H9 (cell line): ENCODE results near the gene ADCY5. TPM values are rescaled to one million over a fixed set of nuclear protein-coding genes. Genes with fewer than 3 reads are reported as not detected.

Experiments
- DNase-seq: peaks from one replicate; pipeline ENCODE4 v3.0.0-alpha.2; 2017
- H2AFZ ChIP-seq: one replicate; pipeline ENCODE4 v1.6.1; 2013; ENCODE audit warnings: mild to moderate bottlenecking, low read length, control low read depth, moderate library complexity
- H2AK5ac ChIP-seq: 2 replicates; pipeline ENCODE4 v1.6.1; 2013; ENCODE audit warnings: low read length, control low read depth, mixed read lengths; ENCODE audit not compliant: insufficient read length
- H2BK120ac ChIP-seq: one replicate; pipeline ENCODE4 v1.6.1; 2013; ENCODE audit warnings: low read depth, mild to moderate bottlenecking, low read length, control low read depth, inconsistent platforms; ENCODE audit not compliant: poor library complexity, severe bottlenecking
- H2BK12ac ChIP-seq: 2 replicates; pipeline ENCODE4 v1.6.1; 2013; ENCODE audit warnings: low read length, control low read depth, mixed read lengths, low read depth; ENCODE audit not compliant: insufficient read length
- H2BK15ac ChIP-seq: 2 replicates; pipeline ENCODE4 v1.6.1; 2013; ENCODE audit warnings: low read depth, low read length, control low read depth
- H2BK20ac ChIP-seq: one replicate; pipeline ENCODE4 v1.6.1; 2013; ENCODE audit warnings: low read depth, mild to moderate bottlenecking, low read length, control low read depth, inconsistent platforms; ENCODE audit not compliant: poor library complexity, severe bottlenecking
- H2BK5ac ChIP-seq: 2 replicates; pipeline ENCODE4 v1.6.1; 2013; ENCODE audit warnings: low read length, control low read depth, mixed read lengths; ENCODE audit not compliant: insufficient read length
- H3K14ac ChIP-seq: 2 replicates; pipeline ENCODE4 v1.6.1; 2013; ENCODE audit warnings: low read length, control low read depth; ENCODE audit not compliant: insufficient read depth
- H3K18ac ChIP-seq: 2 replicates; pipeline ENCODE4 v1.6.1; 2013; ENCODE audit warnings: low read depth, mild to moderate bottlenecking, mixed read lengths, low read length, control low read depth; ENCODE audit not compliant: insufficient read length
- H3K23ac ChIP-seq: 2 replicates; pipeline ENCODE4 v1.6.1; 2013; ENCODE audit warnings: low read length, control low read depth, mixed read lengths, low read depth; ENCODE audit not compliant: insufficient read length
- H3K23me2 ChIP-seq: 2 replicates; pipeline ENCODE4 v1.6.1; 2013; ENCODE audit warnings: low read depth, mild to moderate bottlenecking, mixed read lengths, low read length, control low read depth; ENCODE audit not compliant: insufficient read length, poor library complexity, severe bottlenecking
- H3K27ac ChIP-seq: 2 replicates; pipeline ENCODE4 v1.5.1; 2013; ENCODE audit warnings: low read length, control low read depth, mixed read lengths, low read depth; ENCODE audit not compliant: insufficient read length
- H3K27me3 ChIP-seq: 2 replicates; pipeline ENCODE4 v1.6.1; 2013; ENCODE audit warnings: low read length, control low read depth, inconsistent platforms; ENCODE audit not compliant: insufficient read depth
- H3K4ac ChIP-seq: 2 replicates; pipeline ENCODE4 v1.6.1; 2013; ENCODE audit warnings: low read depth, mild to moderate bottlenecking, control low read depth, inconsistent platforms, low read length, moderate library complexity
- H3K4me1 ChIP-seq: 2 replicates; pipeline ENCODE4 v1.6.1; 2013; ENCODE audit warnings: low read length, control low read depth, inconsistent platforms; ENCODE audit not compliant: insufficient read depth
- H3K4me2 ChIP-seq: 2 replicates; pipeline ENCODE4 v1.6.1; 2013; ENCODE audit warnings: low read length, control low read depth, mixed read lengths; ENCODE audit not compliant: insufficient read length, insufficient read depth
- H3K56ac ChIP-seq: 2 replicates; pipeline ENCODE4 v1.6.1; 2013; ENCODE audit warnings: low read depth, mild to moderate bottlenecking, mixed read lengths, low read length, control low read depth; ENCODE audit not compliant: insufficient read length
- H3K79me1 ChIP-seq: 2 replicates; pipeline ENCODE4 v1.6.1; 2013; ENCODE audit warnings: low read depth, mild to moderate bottlenecking, moderate library complexity, low read length, control low read depth, inconsistent platforms; ENCODE audit not compliant: insufficient read depth, poor library complexity, severe bottlenecking
- H3K79me2 ChIP-seq: 2 replicates; pipeline ENCODE4 v1.6.1; 2013; ENCODE audit warnings: low read length, control low read depth, inconsistent platforms; ENCODE audit not compliant: insufficient read depth
- H3K9ac ChIP-seq: 2 replicates; pipeline ENCODE4 v1.6.1; 2013; ENCODE audit warnings: low read length, control low read depth, mixed read lengths; ENCODE audit not compliant: insufficient read length; ENCODE audit errors: extremely low read depth
- H3K9me3 ChIP-seq: one replicate; pipeline ENCODE4 v1.6.1; 2013; ENCODE audit warnings: low read depth, low read length, inconsistent platforms; ENCODE audit not compliant: control insufficient read depth
- H3T11ph ChIP-seq: one replicate; pipeline ENCODE4 v1.6.1; 2013; ENCODE audit warnings: mild to moderate bottlenecking, low read length, control low read depth, inconsistent platforms
- H4K20me1 ChIP-seq: one replicate; pipeline ENCODE4 v1.6.1; 2013; ENCODE audit not compliant: control insufficient read depth, insufficient read length, insufficient read depth
- H4K5ac ChIP-seq: 2 replicates; pipeline ENCODE4 v1.6.1; 2013; ENCODE audit warnings: low read depth, mild to moderate bottlenecking, mixed read lengths, low read length, control low read depth; ENCODE audit not compliant: insufficient read length
- H4K8ac ChIP-seq: replicated peaks from 2 replicates; pipeline ENCODE4 v1.6.1; 2013; ENCODE audit warnings: low read length, control low read depth, mixed read lengths, low read depth; ENCODE audit not compliant: insufficient read length
- H4K91ac ChIP-seq: 2 replicates; pipeline ENCODE4 v1.6.1; 2013; ENCODE audit warnings: low read depth, mild to moderate bottlenecking, moderate library complexity, mixed read lengths, low read length, control low read depth; ENCODE audit not compliant: insufficient read length
- H3K27ac Mint-ChIP-seq, 3 experiments: 2 replicates in 2 of 3; 3 replicates in 1 of 3; pipeline ENCODE4 v1.8.0; 2020 to 2021; ENCODE audit warnings: mixed read lengths in 3 of 3, mild to moderate bottlenecking in 1 of 3, moderate library complexity in 1 of 3
- H3K27me3 Mint-ChIP-seq: 2 replicates; pipeline ENCODE4 v1.8.0; 2021; ENCODE audit warnings: low read depth, mild to moderate bottlenecking, moderate library complexity, mixed read lengths
- H3K36me3 Mint-ChIP-seq, 3 experiments: 2 replicates in 2 of 3; 3 replicates in 1 of 3; pipeline ENCODE4 v1.8.0; 2020 to 2021; ENCODE audit warnings: low read depth in 3 of 3, mixed read lengths in 3 of 3; ENCODE audit not compliant: insufficient read depth in 1 of 3
- H3K4me1 Mint-ChIP-seq, 2 experiments: 2 replicates each; pipeline ENCODE4 v1.8.0; 2020; ENCODE audit warnings: mixed read lengths in 2 of 2
- H3K4me3 Mint-ChIP-seq, 2 experiments: 2 replicates in 1 of 2; 3 replicates in 1 of 2; pipeline ENCODE4 v1.8.0; 2020 to 2021; ENCODE audit warnings: mild to moderate bottlenecking in 2 of 2, mixed read lengths in 2 of 2, moderate library complexity in 1 of 2
- H3K9me3 Mint-ChIP-seq, 2 experiments: 2 replicates in 1 of 2; 3 replicates in 1 of 2; pipeline ENCODE4 v1.8.0; 2020; ENCODE audit warnings: mild to moderate bottlenecking in 2 of 2, mixed read lengths in 2 of 2, moderate library complexity in 1 of 2
- WGBS: extraction: QIAGEN DNeasy Blood & Tissue Kit; methylation state at CpG from one replicate; pipeline ENCODE4 v1.1.7; 2013; ENCODE audit warnings: missing lambda C conversion rate, low lambda C conversion rate, mixed read lengths; ENCODE audit not compliant: insufficient read length; ENCODE audit errors: extremely low coverage; 5-methylcytosine and 5-hydroxymethylcytosine counted together
- total RNA-seq: library from RNA; stranded (reverse); gene quantifications from 2 replicates; pipeline ENCODE4 v1.2.1, GENCODE V29; 2021
- TF ChIP-seq, protein P1 (sequence below): fragments of 200-600 bp; sonication (generic); conservative IDR thresholded peaks from 3 replicates; pipeline ENCODE4 v1.8.0; 2021; ENCODE audit warnings: antibody characterized with exemption, mild to moderate bottlenecking

ADCY5 gene
- total RNA-seq, 1 experiment from 2014 or later: 5.0 TPM

DNA sequence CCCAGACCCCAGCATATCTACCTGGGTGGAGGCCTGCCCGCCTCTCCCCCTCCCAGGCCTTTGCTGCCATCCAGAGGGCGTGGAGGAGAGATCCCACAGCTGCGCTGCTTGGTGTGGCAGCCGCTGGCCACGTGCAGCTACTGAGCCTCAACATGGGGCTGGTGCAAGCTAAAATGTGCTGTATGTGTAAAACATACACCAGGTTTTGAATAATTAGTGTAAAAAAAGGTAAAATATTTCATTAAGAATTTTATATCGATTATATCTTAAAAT, 151.3 kb downstream of the ADCY5 start:
- Histone ChIP-seq H3K4me2 (no peak overlapping the region), H3K9me3 (no peaks in the 10 kb centered on the region), H3K27ac (no peak overlapping the region), H2BK20ac (no peak overlapping the region), H2AK5ac (no peak overlapping the region), H3K4me1 (no peaks in the 10 kb centered on the region), H3K27me3 (no peaks in the 10 kb centered on the region), H2BK15ac (no peak overlapping the region), H3K18ac (no peak overlapping the region), H3K23ac (no peak overlapping the region), H4K5ac (no peak overlapping the region), H2BK5ac (no peak overlapping the region), H3K79me1 (no peaks in the 10 kb centered on the region), H3K79me2 (no peaks in the 10 kb centered on the region), H3K4ac (no peak overlapping the region), H2BK12ac (no peak overlapping the region), H4K20me1 (peaks cover 2% of the 10 kb centered on the region), H3K14ac (no peak overlapping the region; the same call in 1 of the 2 replicates), H2BK120ac (no peak overlapping the region), H3K9ac (no peak overlapping the region), H3T11ph (no peak overlapping the region), H2AFZ (no peak overlapping the region), H3K23me2 (no peaks in the 10 kb centered on the region), H3K56ac (no peak overlapping the region), H4K91ac (no peak overlapping the region), H4K8ac (no peak overlapping the region)
- no peaks in the 10 kb centered on the region; a peak in 1 of 5 replicates for H3K9me3 Mint-ChIP-seq
- no peak overlapping the region; a peak in 1 of 5 replicates for H3K4me3 Mint-ChIP-seq
- H3K27ac Mint-ChIP-seq: peak overlapping the region in 1 of 3 experiments; percentile 28; a peak in 1 of 7 replicates
- peaks cover 16 to 29% (median 16%) of the 10 kb centered on the region in 3 experiments; a peak in 6 of 7 replicates for H3K36me3 Mint-ChIP-seq
- no CpG with 5 or more reads among the region's 6 CpGs for WGBS
- H3K27me3 Mint-ChIP-seq: no peaks in the 10 kb centered on the region
- peaks cover 0 to 5% of the 10 kb centered on the region in 2 experiments; a peak in 1 of 4 replicates for H3K4me1 Mint-ChIP-seq
- DNase-seq: no peak
- TF ChIP-seq, protein P1, sequence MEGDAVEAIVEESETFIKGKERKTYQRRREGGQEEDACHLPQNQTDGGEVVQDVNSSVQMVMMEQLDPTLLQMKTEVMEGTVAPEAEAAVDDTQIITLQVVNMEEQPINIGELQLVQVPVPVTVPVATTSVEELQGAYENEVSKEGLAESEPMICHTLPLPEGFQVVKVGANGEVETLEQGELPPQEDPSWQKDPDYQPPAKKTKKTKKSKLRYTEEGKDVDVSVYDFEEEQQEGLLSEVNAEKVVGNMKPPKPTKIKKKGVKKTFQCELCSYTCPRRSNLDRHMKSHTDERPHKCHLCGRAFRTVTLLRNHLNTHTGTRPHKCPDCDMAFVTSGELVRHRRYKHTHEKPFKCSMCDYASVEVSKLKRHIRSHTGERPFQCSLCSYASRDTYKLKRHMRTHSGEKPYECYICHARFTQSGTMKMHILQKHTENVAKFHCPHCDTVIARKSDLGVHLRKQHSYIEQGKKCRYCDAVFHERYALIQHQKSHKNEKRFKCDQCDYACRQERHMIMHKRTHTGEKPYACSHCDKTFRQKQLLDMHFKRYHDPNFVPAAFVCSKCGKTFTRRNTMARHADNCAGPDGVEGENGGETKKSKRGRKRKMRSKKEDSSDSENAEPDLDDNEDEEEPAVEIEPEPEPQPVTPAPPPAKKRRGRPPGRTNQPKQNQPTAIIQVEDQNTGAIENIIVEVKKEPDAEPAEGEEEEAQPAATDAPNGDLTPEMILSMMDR: peak; percentile 58
